Gastroesophageal sphincter (tissue), 3 donors: ENCODE data around the gene RELT.

ENCODE experiments used
- EP300 ChIP-seq: sonication (generic); formaldehyde crosslinking; IDR thresholded peaks from one replicate; pipeline ENCODE4 v1.6.1; 2017; ENCODE audit warnings: antibody characterized with exemption, mild to moderate bottlenecking
- POLR2A ChIP-seq, 2 donors: fragments of 450-650 bp; IDR thresholded peaks; one replicate each; pipeline ENCODE4 v1.6.1; 2017; ENCODE audit warnings: antibody characterized with exemption in 2 of 2, mild to moderate bottlenecking in 2 of 2, moderate library complexity in 1 of 2
- TF ChIP-seq, protein P1 (sequence below), 4 experiments: fragments of 200-600 bp in 2 of 4; fragments of 450-650 bp in 2 of 4; sonication (generic) in 1 of 4; IDR thresholded peaks; one replicate each; pipeline ENCODE4 v1.5.1; 2017 to 2019; ENCODE audit warnings: antibody characterized with exemption in 4 of 4, mild to moderate bottlenecking in 2 of 4, moderate library complexity in 2 of 4

- TF ChIP-seq, protein P1, sequence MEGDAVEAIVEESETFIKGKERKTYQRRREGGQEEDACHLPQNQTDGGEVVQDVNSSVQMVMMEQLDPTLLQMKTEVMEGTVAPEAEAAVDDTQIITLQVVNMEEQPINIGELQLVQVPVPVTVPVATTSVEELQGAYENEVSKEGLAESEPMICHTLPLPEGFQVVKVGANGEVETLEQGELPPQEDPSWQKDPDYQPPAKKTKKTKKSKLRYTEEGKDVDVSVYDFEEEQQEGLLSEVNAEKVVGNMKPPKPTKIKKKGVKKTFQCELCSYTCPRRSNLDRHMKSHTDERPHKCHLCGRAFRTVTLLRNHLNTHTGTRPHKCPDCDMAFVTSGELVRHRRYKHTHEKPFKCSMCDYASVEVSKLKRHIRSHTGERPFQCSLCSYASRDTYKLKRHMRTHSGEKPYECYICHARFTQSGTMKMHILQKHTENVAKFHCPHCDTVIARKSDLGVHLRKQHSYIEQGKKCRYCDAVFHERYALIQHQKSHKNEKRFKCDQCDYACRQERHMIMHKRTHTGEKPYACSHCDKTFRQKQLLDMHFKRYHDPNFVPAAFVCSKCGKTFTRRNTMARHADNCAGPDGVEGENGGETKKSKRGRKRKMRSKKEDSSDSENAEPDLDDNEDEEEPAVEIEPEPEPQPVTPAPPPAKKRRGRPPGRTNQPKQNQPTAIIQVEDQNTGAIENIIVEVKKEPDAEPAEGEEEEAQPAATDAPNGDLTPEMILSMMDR (IDR thresholded peaks at IDR 0.05): peak in 3 of 4 experiments; percentile 78 to 82 (median 79)
- TF ChIP-seq EP300 (no peak), POLR2A (IDR thresholded peaks at IDR 0.05) (no peak)
Measured at GRCh38 chr11:73404048-73404447, 27.8 kb downstream of the RELT start.
